Neural cell (in vitro differentiated cells): Measurements from ENCODE around the gene DHRS12. TPM values are rescaled to one million over a fixed set of nuclear protein-coding genes. Genes with fewer than 3 reads are reported as not detected.

Source experiments
- H2AFZ ChIP-seq: fragments of 200-600, 300-800 bp; sonication (generic), shearing (Covaris generic); 2 replicates; pipeline ENCODE4 v1.6.0; 2014; ENCODE audit warnings: low read depth, mild to moderate bottlenecking, antibody characterized with exemption, low read length, moderate library complexity
- H3F3A ChIP-seq: fragments of 200-600 bp; shearing (Covaris generic); 2 replicates; pipeline ENCODE4 v1.6.1; 2016; ENCODE audit warnings: mild to moderate bottlenecking, moderate library complexity, mixed read lengths, antibody characterized with exemption, low read length; ENCODE audit not compliant: insufficient read depth, poor library complexity, severe bottlenecking
- H3K27ac ChIP-seq: fragments of 200-600, 300-800 bp; sonication (generic), shearing (Covaris generic); 2 replicates; pipeline ENCODE4 v1.5.1; 2014; ENCODE audit warnings: mild to moderate bottlenecking, low read length, moderate library complexity
- H3K27me3 ChIP-seq: fragments of 300-800, 200-600 bp; sonication (generic), shearing (Covaris generic); 2 replicates; pipeline ENCODE4 v1.6.0; 2014; ENCODE audit warnings: mild to moderate bottlenecking, low read depth, low read length, moderate library complexity; ENCODE audit not compliant: insufficient read depth
- H3K36me3 ChIP-seq: fragments of 300-800, 200-600 bp; sonication (generic), shearing (Covaris generic); 2 replicates; pipeline ENCODE4 v1.5.1; 2014; ENCODE audit warnings: mild to moderate bottlenecking, antibody characterized with exemption, low read length, moderate library complexity; ENCODE audit not compliant: insufficient read depth
- H3K4me2 ChIP-seq: fragments of 300-800, 200-600 bp; sonication (generic), shearing (Covaris generic); 2 replicates; pipeline ENCODE4 v1.6.0; 2014; ENCODE audit warnings: mild to moderate bottlenecking, low read length
- H3K4me3 ChIP-seq: fragments of 300-800, 200-600 bp; sonication (generic), shearing (Covaris generic); 2 replicates; pipeline ENCODE4 v1.5.1; 2014; ENCODE audit warnings: mild to moderate bottlenecking, low read length, moderate library complexity
- H3K79me2 ChIP-seq: fragments of 200-600 bp; shearing (Covaris generic); replicated peaks from 2 replicates; pipeline ENCODE4 v1.6.0; 2014; ENCODE audit warnings: mild to moderate bottlenecking, low read length, moderate library complexity; ENCODE audit not compliant: insufficient read depth
- H3K9ac ChIP-seq: fragments of 300-800, 200-600 bp; sonication (generic), shearing (Covaris generic); 2 replicates; pipeline ENCODE4 v1.6.1; 2016; ENCODE audit warnings: mild to moderate bottlenecking, low read length, mixed read lengths
- H3K9me2 ChIP-seq: fragments of 200-600 bp; shearing (Covaris generic); 2 replicates; pipeline ENCODE4 v1.6.1; 2016; ENCODE audit warnings: mild to moderate bottlenecking, low read length, mixed read lengths; ENCODE audit not compliant: insufficient read depth
- H3K9me3 ChIP-seq: fragments of 200-600, 300-800 bp; sonication (generic), shearing (Covaris generic); 2 replicates; pipeline ENCODE4 v1.6.1; 2016; ENCODE audit warnings: mild to moderate bottlenecking, mixed run types, low read length, moderate library complexity, mixed read lengths
- H4K20me1 ChIP-seq: fragments of 200-600 bp; shearing (Covaris generic); 2 replicates; pipeline ENCODE4 v1.6.1; 2016; ENCODE audit warnings: mild to moderate bottlenecking, mixed run types; ENCODE audit not compliant: insufficient read depth
- EP300 ChIP-seq: fragments of 450-650 bp; conservative IDR thresholded peaks from 2 replicates; pipeline ENCODE4 v1.6.1; 2014; ENCODE audit warnings: antibody characterized with exemption, mild to moderate bottlenecking, moderate library complexity; ENCODE audit not compliant: poor library complexity, severe bottlenecking
- EZH2 ChIP-seq: fragments of 200-600, 300-800 bp; shearing (Covaris generic), sonication (generic); IDR thresholded peaks from 2 replicates; pipeline ENCODE4 v1.6.1; 2014; ENCODE audit warnings: antibody characterized with exemption, low read length, borderline replicate concordance, mild to moderate bottlenecking; ENCODE audit not compliant: insufficient read depth, poor library complexity, severe bottlenecking
- MXI1 ChIP-seq: fragments of 450-650 bp; conservative IDR thresholded peaks from 2 replicates; pipeline ENCODE4 v1.6.1; 2014; ENCODE audit warnings: antibody characterized with exemption, mild to moderate bottlenecking; ENCODE audit not compliant: poor library complexity, severe bottlenecking
- POLR2AphosphoS5 ChIP-seq: IDR thresholded peaks from 2 replicates; pipeline ENCODE4 v1.6.1; 2012
- RAD21 ChIP-seq: fragments of 450-650 bp; conservative IDR thresholded peaks from 2 replicates; pipeline ENCODE4 v1.6.1; 2014; ENCODE audit warnings: antibody characterized with exemption, mild to moderate bottlenecking, moderate library complexity
- SMC3 ChIP-seq: fragments of 450-650 bp; conservative IDR thresholded peaks from 2 replicates; pipeline ENCODE4 v1.6.1; 2014; ENCODE audit warnings: antibody characterized with exemption, mild to moderate bottlenecking, moderate library complexity; ENCODE audit not compliant: poor library complexity
- TAF1 ChIP-seq: IDR thresholded peaks from 2 replicates; pipeline ENCODE4 v1.6.1; 2012; ENCODE audit warnings: low read depth
- polyA plus RNA-seq: library from polyadenylated mRNA; depleted of rRNA; stranded (reverse); fragments of >200 nt; gene quantifications from 2 replicates; pipeline ENCODE4 v1.2.3, GENCODE V29; 2014
- TF ChIP-seq, protein P1 (sequence below): IDR thresholded peaks from 2 replicates; pipeline ENCODE4 v1.6.1; 2012; ENCODE audit warnings: borderline replicate concordance
- TF ChIP-seq, protein P2 (sequence below): fragments of 450-650 bp; IDR thresholded peaks from 2 replicates; pipeline ENCODE4 v1.5.1; 2014; ENCODE audit warnings: antibody characterized with exemption, mild to moderate bottlenecking, moderate library complexity; ENCODE audit not compliant: poor library complexity, severe bottlenecking

DHRS12 gene
- polyA plus RNA-seq, 1 donor from 2014 or later = 4.4 TPM

DNA sequence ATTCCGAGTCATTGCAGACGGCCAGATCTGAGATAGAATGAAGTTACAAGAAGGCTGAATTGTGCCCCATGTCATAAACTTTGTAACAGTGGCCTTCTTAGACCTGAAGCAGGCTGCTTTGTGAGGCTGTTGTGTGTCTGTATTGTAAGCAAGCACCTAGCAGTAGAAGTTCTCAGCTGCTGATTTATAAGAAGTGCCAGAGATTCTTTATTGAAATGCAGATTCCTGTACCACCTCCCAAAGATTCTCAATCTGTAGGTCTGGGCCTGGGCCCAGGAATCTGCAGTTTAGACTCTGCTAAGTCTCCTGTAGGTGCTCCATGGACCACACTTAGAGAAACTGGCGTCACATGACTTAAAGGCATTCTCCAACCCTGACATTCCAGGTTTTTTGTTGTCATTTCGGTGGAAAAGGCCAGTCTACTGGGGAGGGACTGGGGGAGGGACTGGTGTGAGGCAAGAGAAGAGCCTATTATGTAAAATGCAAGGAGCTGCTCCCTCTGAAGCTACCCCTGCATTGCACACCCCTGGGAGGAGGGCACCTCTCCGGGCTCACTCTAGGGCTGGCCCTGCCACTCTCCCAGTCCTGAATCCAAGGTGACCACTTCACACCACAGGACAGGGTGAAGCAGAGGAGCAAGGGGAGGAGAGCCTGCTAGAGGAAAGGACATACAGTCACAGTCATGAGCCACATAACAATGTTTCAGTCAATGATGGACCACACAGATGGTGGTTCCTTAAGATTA, 41.8 kb upstream of the DHRS12 start:
- Histone ChIP-seq H3K4me2 (no peak overlapping the region), H3K9ac (no peak overlapping the region), H3K9me3 (peaks cover 5% of the 10 kb centered on the region), H3K79me2 (no peaks in the 10 kb centered on the region), H3K36me3 (no peaks in the 10 kb centered on the region), H4K20me1 (no peaks in the 10 kb centered on the region), H3F3A (no peaks in the 10 kb centered on the region), H3K27ac (no peak overlapping the region), H2AFZ (no peak overlapping the region), H3K9me2 (no peaks in the 10 kb centered on the region), H3K4me3 (no peak overlapping the region), H3K27me3 (no peaks in the 10 kb centered on the region)
- no peak for TF ChIP-seq SMC3
- TF ChIP-seq TAF1 = no peak
- no peak for TF ChIP-seq EZH2
- no peak for TF ChIP-seq POLR2AphosphoS5
- TF ChIP-seq, protein P1, sequence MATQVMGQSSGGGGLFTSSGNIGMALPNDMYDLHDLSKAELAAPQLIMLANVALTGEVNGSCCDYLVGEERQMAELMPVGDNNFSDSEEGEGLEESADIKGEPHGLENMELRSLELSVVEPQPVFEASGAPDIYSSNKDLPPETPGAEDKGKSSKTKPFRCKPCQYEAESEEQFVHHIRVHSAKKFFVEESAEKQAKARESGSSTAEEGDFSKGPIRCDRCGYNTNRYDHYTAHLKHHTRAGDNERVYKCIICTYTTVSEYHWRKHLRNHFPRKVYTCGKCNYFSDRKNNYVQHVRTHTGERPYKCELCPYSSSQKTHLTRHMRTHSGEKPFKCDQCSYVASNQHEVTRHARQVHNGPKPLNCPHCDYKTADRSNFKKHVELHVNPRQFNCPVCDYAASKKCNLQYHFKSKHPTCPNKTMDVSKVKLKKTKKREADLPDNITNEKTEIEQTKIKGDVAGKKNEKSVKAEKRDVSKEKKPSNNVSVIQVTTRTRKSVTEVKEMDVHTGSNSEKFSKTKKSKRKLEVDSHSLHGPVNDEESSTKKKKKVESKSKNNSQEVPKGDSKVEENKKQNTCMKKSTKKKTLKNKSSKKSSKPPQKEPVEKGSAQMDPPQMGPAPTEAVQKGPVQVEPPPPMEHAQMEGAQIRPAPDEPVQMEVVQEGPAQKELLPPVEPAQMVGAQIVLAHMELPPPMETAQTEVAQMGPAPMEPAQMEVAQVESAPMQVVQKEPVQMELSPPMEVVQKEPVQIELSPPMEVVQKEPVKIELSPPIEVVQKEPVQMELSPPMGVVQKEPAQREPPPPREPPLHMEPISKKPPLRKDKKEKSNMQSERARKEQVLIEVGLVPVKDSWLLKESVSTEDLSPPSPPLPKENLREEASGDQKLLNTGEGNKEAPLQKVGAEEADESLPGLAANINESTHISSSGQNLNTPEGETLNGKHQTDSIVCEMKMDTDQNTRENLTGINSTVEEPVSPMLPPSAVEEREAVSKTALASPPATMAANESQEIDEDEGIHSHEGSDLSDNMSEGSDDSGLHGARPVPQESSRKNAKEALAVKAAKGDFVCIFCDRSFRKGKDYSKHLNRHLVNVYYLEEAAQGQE = no peak
- no peak for TF ChIP-seq MXI1
- TF ChIP-seq, protein P2, sequence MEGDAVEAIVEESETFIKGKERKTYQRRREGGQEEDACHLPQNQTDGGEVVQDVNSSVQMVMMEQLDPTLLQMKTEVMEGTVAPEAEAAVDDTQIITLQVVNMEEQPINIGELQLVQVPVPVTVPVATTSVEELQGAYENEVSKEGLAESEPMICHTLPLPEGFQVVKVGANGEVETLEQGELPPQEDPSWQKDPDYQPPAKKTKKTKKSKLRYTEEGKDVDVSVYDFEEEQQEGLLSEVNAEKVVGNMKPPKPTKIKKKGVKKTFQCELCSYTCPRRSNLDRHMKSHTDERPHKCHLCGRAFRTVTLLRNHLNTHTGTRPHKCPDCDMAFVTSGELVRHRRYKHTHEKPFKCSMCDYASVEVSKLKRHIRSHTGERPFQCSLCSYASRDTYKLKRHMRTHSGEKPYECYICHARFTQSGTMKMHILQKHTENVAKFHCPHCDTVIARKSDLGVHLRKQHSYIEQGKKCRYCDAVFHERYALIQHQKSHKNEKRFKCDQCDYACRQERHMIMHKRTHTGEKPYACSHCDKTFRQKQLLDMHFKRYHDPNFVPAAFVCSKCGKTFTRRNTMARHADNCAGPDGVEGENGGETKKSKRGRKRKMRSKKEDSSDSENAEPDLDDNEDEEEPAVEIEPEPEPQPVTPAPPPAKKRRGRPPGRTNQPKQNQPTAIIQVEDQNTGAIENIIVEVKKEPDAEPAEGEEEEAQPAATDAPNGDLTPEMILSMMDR = no peak

DNA sequence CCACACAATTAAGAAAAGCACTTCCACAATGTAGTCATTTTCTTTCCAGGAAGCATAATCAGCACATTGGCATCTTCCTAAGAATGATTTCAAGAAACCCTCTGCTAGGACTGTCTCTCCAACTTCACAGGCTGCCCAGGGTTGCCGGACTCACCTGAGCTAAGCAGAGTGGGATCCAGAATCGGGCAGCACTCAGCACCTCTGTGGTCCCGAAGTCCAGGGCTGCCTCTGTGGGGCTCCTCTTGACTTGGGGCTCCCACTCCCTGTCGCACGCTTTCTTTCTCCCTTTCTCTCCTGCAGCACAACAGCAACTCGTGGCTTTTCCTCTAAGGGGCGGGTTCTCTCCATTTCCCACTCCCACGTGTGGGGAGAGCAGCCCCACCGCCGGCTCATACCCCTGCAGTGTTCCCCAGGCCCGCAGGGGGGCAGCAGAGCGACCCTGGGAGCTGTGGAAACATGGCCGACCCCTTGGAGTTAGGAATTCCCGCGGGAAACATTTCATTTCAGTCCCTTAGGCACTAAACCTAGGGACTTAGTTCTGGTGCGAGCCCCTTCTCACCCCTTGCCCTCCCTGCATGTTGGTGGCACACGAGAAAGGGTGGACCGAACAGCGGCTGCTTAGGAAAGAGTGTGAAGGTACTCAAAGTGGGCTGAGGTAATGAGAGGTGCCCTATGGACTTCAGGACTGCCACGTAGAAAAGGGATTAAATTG, 41.1 kb upstream of the DHRS12 start, which contains the start of gene TMEM272:
Gene TMEM272, minus strand, starts transcription at position 316 of the 712 bp plus-strand sequence. CDS start 6,647 bp downstream, outside the sequence.
- Histone ChIP-seq H3K36me3 (no peaks in the 10 kb centered on the region), H4K20me1 (no peaks in the 10 kb centered on the region), H3K9me2 (no peaks in the 10 kb centered on the region), H3K27me3 (no peaks in the 10 kb centered on the region), H3K27ac (no peak within 1 kb of the TSS), H3K4me3 (no peak within 1 kb of the TSS), H3K9ac (no peak within 1 kb of the TSS), H3F3A (no peaks in the 10 kb centered on the region), H3K9me3 (peaks cover 5% of the 10 kb centered on the region), H3K4me2 (no peak within 1 kb of the TSS), H3K79me2 (no peaks in the 10 kb centered on the region), H2AFZ (no peak within 1 kb of the TSS)
- TF ChIP-seq, protein P2 = peak; percentile 64
- no peak for TF ChIP-seq EP300
- TF ChIP-seq, protein P1 = no peak
- no peak for TF ChIP-seq MXI1
- TF ChIP-seq SMC3 = peak; percentile 67
- TF ChIP-seq RAD21 = peak; percentile 53
